MM.1S (cell line): Measurements from ENCODE around the gene CSF1R.

Experiments used
- CTCF ChIP-seq: fragments of 300-600 bp; sonication (generic); IDR thresholded peaks from 2 replicates; pipeline ENCODE4 v1.5.1; 2016; ENCODE audit warnings: antibody characterized with exemption, low read length, mixed read lengths
- EZH2 ChIP-seq: fragments of 300-600 bp; sonication (generic); optimal IDR thresholded peaks from 2 replicates; pipeline ENCODE3; 2017; ENCODE audit warnings: low read depth, mild to moderate bottlenecking, antibody characterized with exemption, low read length, mixed read lengths

DNA sequence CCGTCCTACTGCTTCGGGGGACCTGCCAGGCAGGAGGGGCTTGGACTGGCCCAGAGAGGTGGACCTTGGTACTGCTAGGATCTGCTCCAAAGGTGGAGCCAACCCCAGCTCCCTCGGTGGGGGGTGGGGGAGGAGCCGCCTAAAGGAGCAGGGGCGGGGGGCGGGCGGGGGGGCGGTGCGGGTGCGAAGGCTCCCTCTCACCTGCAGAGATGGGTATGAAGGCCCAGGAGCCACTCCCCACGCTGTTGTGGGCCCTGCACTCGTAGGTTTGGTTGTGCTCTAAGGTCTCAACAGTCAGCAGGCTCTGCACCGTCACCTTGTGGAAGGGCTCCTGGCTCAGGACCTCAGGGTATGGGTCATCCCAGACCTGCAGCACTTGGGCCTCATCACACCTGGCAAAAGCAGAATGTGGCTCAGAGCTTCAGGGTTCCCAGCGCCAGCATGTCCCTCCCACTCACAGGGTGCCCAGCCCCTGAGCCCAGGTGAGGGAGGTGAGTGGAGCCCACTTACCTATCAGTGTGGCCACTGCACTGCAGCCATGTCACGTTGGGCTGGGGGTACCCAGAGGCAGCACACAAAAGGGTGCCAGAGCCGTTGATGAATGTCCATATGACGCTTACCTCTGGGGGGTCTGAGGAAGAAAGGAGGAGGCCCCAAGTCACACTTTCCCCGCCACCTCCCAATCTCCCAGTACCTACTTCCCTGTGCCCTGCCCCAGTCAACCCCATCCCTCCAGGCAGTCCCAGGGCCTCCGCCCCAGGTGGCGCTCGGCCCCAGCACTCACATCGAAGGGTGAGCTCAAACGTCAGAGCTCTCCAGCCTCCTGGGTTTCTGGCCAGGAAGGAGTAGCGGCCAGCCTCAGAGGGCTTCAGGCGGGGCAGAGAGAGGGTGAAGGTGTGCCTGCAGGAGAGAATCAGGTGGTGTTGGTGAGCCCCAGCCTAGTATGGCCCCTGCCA lies 16.4 kb downstream of the CSF1R start:
- TF ChIP-seq EZH2 (no peak), CTCF (no peak)
